ENCODE data around the gene HOXD10. TPM values are rescaled to one million over a fixed set of nuclear protein-coding genes. Genes with fewer than 3 reads are reported as not detected.

Gene HOXD10
- total RNA-seq, 1 donor from 2014 or later: not detected

- Mint-ChIP-seq H3K4me1 (peaks cover 5% of the 10 kb centered on the region), H3K9me3 (peaks cover 5% of the 10 kb centered on the region), H3K4me3 (no peak overlapping the region), H3K36me3 (ENCODE audit: low read depth) (peaks cover 8% of the 10 kb centered on the region), H3K27me3 (peaks cover 79% of the 10 kb centered on the region), H3K27ac (no peak overlapping the region)
- no peak for DNase-seq
- intact Hi-C loops (cut with micrococcal nuclease): no loop called here
These were observed 12.7 kb upstream of the HOXD10 start for GRCh38 chr2:176103742-176104315.

- intact Hi-C loops (cut with micrococcal nuclease): no loop called here
- no peak for DNase-seq
- Mint-ChIP-seq H3K27ac (peak overlapping the region; percentile 51), H3K9me3 (peaks cover 8% of the 10 kb centered on the region), H3K36me3 (ENCODE audit: low read depth) (peaks cover 8% of the 10 kb centered on the region), H3K4me3 (no peak overlapping the region), H3K4me1 (peaks cover 5% of the 10 kb centered on the region), H3K27me3 (peaks cover 79% of the 10 kb centered on the region)
These were observed 12.1 kb upstream of the HOXD10 start for GRCh38 chr2:176104316-176105077.

GRCh38 chr2:176105078-176105729 is 11.4 kb upstream of the HOXD10 start:
- no peak for DNase-seq
- H3K27me3 Mint-ChIP-seq: peaks cover 82% of the 10 kb centered on the region
- peaks cover 8% of the 10 kb centered on the region for H3K36me3 Mint-ChIP-seq (ENCODE audit: low read depth)
- intact Hi-C loops (cut with micrococcal nuclease): no loop called here
- H3K4me3 Mint-ChIP-seq: no peak overlapping the region
- peak overlapping the region; percentile 21 for H3K27ac Mint-ChIP-seq
- peaks cover 9% of the 10 kb centered on the region for H3K9me3 Mint-ChIP-seq
- peaks cover 5% of the 10 kb centered on the region for H3K4me1 Mint-ChIP-seq

- Mint-ChIP-seq H3K27ac (peak overlapping the region; percentile 77), H3K4me3 (peak overlapping the region; percentile 37), H3K27me3 (peaks cover 83% of the 10 kb centered on the region), H3K9me3 (peaks cover 9% of the 10 kb centered on the region), H3K36me3 (ENCODE audit: low read depth) (peaks cover 8% of the 10 kb centered on the region), H3K4me1 (peaks cover 5% of the 10 kb centered on the region)
- intact Hi-C loops (cut with micrococcal nuclease): no loop called here
- no peak for DNase-seq
These were observed 10.6 kb upstream of the HOXD10 start for GRCh38 chr2:176105730-176106580.

GRCh38 chr2:176106581-176107539 is 9.7 kb upstream of the HOXD10 start, which contains the start of gene HOXD11:
TSS of gene HOXD11 (plus strand) at chr2:176107280. CDS start at chr2:176107356, 76 bp downstream.
- H3K9me3 Mint-ChIP-seq: peaks cover 9% of the 10 kb centered on the region
- peaks cover 82% of the 10 kb centered on the region for H3K27me3 Mint-ChIP-seq
- intact Hi-C loops (cut with micrococcal nuclease): no loop called here
- peak within 1 kb of the TSS; percentile 37 for H3K4me3 Mint-ChIP-seq
- DNase-seq: peak; percentile 65
- H3K36me3 Mint-ChIP-seq (ENCODE audit: low read depth): peaks cover 8% of the 10 kb centered on the region
- H3K27ac Mint-ChIP-seq: peak within 1 kb of the TSS; percentile 77
- H3K4me1 Mint-ChIP-seq: peaks cover 8% of the 10 kb centered on the region

GRCh38 chr2:176107731-176108181 is 8.8 kb upstream of the HOXD10 start:
- peaks cover 8% of the 10 kb centered on the region for H3K4me1 Mint-ChIP-seq
- H3K27ac Mint-ChIP-seq: no peak overlapping the region
- H3K9me3 Mint-ChIP-seq: peaks cover 9% of the 10 kb centered on the region
- H3K4me3 Mint-ChIP-seq: no peak overlapping the region
- peaks cover 81% of the 10 kb centered on the region for H3K27me3 Mint-ChIP-seq
- no peak for DNase-seq
- intact Hi-C loops (cut with micrococcal nuclease): no loop called here
- peaks cover 8% of the 10 kb centered on the region for H3K36me3 Mint-ChIP-seq (ENCODE audit: low read depth)

- H3K27ac Mint-ChIP-seq: peak overlapping the region; percentile 75
- H3K36me3 Mint-ChIP-seq (ENCODE audit: low read depth): peaks cover 8% of the 10 kb centered on the region
- intact Hi-C loops (cut with micrococcal nuclease): no loop called here
- H3K27me3 Mint-ChIP-seq: peaks cover 84% of the 10 kb centered on the region
- H3K4me3 Mint-ChIP-seq: no peak overlapping the region
- DNase-seq: no peak
- peaks cover 9% of the 10 kb centered on the region for H3K9me3 Mint-ChIP-seq
- H3K4me1 Mint-ChIP-seq: peaks cover 8% of the 10 kb centered on the region
These were observed 7.2 kb upstream of the HOXD10 start for GRCh38 chr2:176109192-176109901.

GRCh38 chr2:176109946-176110345 is 6.6 kb upstream of the HOXD10 start:
- Mint-ChIP-seq H3K4me3 (no peak overlapping the region), H3K27ac (no peak overlapping the region), H3K4me1 (peaks cover 8% of the 10 kb centered on the region), H3K27me3 (peaks cover 80% of the 10 kb centered on the region), H3K9me3 (peaks cover 9% of the 10 kb centered on the region), H3K36me3 (ENCODE audit: low read depth) (peaks cover 7% of the 10 kb centered on the region)
- no peak for DNase-seq
- intact Hi-C loops (cut with micrococcal nuclease): loop anchor here (2.0 kb wide), 3 partner anchors 19 to 49 kb away; partner anchors contain the start of genes EVX2 and HOXD8

GRCh38 chr2:176110415-176111308 is 5.9 kb upstream of the HOXD10 start:
- DNase-seq: no peak
- Mint-ChIP-seq H3K27me3 (peaks cover 77% of the 10 kb centered on the region), H3K9me3 (peaks cover 9% of the 10 kb centered on the region), H3K36me3 (ENCODE audit: low read depth) (peaks cover 4% of the 10 kb centered on the region), H3K27ac (peak overlapping the region; percentile 12), H3K4me3 (no peak overlapping the region), H3K4me1 (peaks cover 8% of the 10 kb centered on the region)
- intact Hi-C loops (cut with micrococcal nuclease): loop anchor here (2.0 kb wide), 3 partner anchors 18 to 48 kb away; partner anchors contain the start of genes EVX2 and HOXD8

GRCh38 chr2:176111309-176111663 is 5.3 kb upstream of the HOXD10 start:
- Mint-ChIP-seq H3K4me3 (no peak overlapping the region), H3K9me3 (peaks cover 6% of the 10 kb centered on the region), H3K36me3 (ENCODE audit: low read depth) (peaks cover 1% of the 10 kb centered on the region), H3K4me1 (peaks cover 5% of the 10 kb centered on the region), H3K27ac (peak overlapping the region; percentile 12), H3K27me3 (peaks cover 76% of the 10 kb centered on the region)
- intact Hi-C loops (cut with micrococcal nuclease): loop anchor here (2.0 kb wide), 3 partner anchors 18 to 48 kb away; partner anchors contain the start of genes EVX2 and HOXD8
- DNase-seq: no peak

- peak overlapping the region; percentile 56 for H3K27ac Mint-ChIP-seq
- no peaks in the 10 kb centered on the region for H3K36me3 Mint-ChIP-seq (ENCODE audit: low read depth)
- intact Hi-C loops (cut with micrococcal nuclease): loop anchor here (2.0 kb wide), 3 partner anchors 17 to 47 kb away; partner anchors contain the start of genes EVX2 and HOXD8
- H3K9me3 Mint-ChIP-seq: peaks cover 6% of the 10 kb centered on the region
- peaks cover 3% of the 10 kb centered on the region for H3K4me1 Mint-ChIP-seq
- peaks cover 79% of the 10 kb centered on the region for H3K27me3 Mint-ChIP-seq
- H3K4me3 Mint-ChIP-seq: no peak overlapping the region
- DNase-seq: no peak
These were observed 4.7 kb upstream of the HOXD10 start for GRCh38 chr2:176111846-176112374.
